ENCODE data around the gene LPO.

The LPO gene

DNA sequence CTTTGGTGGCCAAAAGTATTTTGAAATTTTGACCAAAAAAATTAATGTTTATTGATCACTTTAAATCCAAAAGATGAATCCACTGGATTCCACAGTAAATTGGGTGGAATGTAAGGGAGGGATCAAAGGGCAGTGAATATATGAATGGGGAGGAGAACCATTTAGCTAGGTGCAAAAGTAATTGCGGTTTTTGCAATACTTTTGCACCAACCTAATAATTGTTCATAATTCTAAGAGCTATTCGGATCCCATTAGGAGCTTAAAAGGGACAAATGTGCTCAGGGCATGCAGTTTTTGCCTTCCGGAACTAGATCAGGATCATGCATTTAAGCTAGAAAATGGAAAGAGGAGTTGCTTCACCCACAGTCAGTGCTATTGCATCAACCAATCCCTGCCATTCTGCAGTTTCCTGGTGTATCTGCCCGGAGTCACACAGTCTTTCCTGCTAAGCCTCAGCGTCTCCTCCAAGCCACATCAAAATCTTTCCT, at the start of gene LPO:
LPO (plus strand) TSS at position 438 of the 488 bp plus-strand sequence. CDS start 4,396 bp downstream, outside the sequence.
- DNase-seq (ENCODE audit: low read depth in 2 of 3, low spot score in 1 of 3), result no peak

- DNase-seq (ENCODE audit: low read depth in 2 of 3, low spot score in 1 of 3), result no peak
These were observed 48.8 kb upstream of the LPO start for GRCh38 chr17:58189436-58190146.

DNA sequence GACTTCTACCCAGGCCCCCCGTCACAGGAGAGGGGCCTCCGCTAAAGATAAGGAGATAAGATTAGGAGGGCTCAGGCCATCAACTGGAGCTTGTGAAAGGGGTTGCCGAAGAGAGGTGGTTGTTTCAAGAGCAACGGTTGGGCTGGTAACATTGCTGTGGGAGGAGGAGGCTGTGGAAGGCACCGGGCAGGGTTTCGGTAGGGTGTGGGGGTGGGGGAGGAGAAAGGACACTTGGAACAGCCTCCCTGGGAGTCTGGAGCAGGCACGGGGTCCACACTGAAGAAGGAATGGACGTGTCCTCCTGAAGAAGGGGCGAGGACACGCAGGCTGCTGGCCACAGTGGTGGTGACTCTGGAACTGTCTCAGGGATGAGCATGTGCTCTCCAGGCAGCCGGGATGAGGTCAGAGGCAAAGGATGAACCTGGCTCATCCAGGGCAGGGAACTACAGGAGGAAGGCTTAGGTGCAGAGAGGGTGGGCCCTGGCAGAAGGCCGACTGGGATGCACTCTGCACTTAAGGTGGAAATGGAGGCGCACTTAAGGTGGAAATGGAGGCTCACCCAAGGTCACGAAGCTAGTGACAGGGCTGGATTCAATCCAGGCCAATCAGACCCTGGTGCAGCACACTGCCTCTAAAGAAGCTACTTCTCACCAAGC, 47.0 kb upstream of the LPO start:
- DNase-seq (ENCODE audit: low read depth in 2 of 3, low spot score in 1 of 3), result no peak

DNA sequence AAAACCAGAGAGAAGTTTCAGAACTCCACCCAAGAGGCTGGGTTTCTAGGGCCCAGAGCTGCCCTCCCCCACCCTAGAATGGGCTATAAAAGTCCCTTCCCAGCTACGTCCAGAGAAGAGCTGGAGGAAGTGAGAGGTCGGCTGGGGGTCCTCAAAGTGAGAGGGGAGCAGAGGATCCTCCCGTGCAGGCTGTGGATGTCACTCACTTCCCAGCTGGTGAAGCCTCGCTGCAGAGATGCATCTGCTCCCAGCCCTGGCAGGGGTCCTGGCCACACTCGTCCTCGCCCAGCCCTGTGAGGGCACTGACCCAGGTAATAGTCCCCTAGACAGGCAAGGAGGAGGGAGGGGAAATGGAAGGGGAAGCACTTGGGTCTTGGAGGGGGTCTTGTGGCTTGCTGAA, 45.8 kb upstream of the LPO start, which contains the start of gene EPX:
EPX (plus strand) TSS at position 115 of the 400 bp plus-strand sequence; CDS start at position 236, 121 bp downstream.
- DNase-seq (ENCODE audit: low read depth in 2 of 3, low spot score in 1 of 3), result no peak

- no peak for DNase-seq (ENCODE audit: low read depth in 2 of 3, low spot score in 1 of 3)
These were observed 44.6 kb upstream of the LPO start for GRCh38 chr17:58193641-58194255.

DNA sequence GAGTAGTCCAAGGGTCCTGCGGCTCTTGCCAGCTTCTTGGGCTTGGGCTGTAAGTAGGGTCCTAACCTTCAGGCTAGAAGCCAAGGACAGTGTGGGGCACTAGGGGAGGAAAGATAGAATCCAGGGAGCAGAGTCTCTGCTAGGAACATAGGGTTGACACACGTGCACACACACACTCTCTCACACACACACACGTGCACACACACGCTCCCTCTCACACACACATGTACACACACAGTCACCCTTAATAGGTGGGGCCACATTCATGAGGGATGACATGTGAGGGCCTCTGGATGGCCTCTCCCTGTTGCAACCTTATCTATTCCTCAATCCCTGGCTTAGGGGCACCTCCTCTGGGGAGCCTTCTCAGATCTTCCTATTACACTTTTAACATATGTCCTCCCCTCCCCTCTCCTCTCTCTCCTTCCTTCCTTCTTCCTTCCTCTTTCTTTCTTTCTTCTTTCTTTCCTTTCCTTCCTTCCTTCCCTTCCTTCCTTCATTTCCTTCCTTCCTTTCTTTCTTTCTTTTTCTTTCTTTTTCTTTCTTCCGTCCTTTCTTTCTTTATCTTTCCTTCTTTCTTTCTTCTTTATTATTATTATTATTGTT, 42.8 kb upstream of the LPO start:
- no peak for DNase-seq (ENCODE audit: low read depth in 2 of 3, low spot score in 1 of 3)

- no peak for DNase-seq (ENCODE audit: low read depth in 2 of 3, low spot score in 1 of 3)
These were observed 41.8 kb upstream of the LPO start for GRCh38 chr17:58196610-58197009.

DNA sequence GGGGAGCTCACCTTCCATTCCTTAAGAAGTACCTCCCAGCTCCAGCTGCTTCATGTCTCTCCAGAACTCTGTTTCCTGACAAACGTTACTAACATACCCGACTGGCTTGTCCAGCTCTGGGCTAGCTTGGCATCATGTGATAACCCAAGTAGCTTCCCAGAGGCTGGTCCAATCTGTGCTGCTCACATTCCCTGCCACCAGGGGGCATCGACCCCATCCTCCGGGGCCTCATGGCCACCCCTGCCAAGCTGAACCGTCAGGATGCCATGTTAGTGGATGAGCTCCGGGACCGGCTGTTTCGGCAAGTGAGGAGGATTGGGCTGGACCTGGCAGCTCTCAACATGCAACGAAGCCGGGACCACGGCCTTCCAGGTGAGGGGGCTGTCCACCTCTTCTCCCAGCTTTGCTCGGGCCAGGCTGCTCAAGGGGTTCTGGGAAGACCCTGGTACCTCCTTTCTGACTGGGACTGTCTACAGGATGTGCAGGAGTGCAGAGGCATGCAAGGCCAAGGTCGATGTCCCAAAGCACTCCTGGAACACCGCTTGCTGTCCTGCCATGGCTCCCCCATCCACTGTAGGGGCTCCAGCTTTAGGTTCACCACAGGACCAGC, 38.3 kb upstream of the LPO start:
- DNase-seq (ENCODE audit: low read depth in 2 of 3, low spot score in 1 of 3), result peak; percentile 47 to 61 (median 51)

DNA sequence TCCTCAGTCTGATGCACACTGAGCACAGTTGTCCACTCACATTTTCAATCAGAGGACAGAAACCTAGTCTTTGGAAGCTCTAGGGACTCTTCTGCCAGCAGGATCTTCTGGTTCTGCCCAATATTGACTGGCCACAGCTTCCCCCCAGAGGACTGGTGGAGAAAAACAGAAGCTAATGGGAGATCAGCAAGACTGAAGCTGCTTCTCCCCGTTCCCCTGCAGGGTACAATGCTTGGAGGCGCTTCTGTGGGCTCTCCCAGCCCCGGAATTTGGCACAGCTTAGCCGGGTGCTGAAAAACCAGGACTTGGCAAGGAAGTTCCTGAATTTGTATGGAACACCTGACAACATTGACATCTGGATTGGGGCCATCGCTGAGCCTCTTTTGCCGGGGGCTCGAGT, 35.5 kb upstream of the LPO start:
- DNase-seq (ENCODE audit: low read depth in 2 of 3, low spot score in 1 of 3), result no peak

- no peak for DNase-seq (ENCODE audit: low read depth in 2 of 3, low spot score in 1 of 3)
These were observed 33.6 kb upstream of the LPO start for GRCh38 chr17:58204796-58205195.

DNA sequence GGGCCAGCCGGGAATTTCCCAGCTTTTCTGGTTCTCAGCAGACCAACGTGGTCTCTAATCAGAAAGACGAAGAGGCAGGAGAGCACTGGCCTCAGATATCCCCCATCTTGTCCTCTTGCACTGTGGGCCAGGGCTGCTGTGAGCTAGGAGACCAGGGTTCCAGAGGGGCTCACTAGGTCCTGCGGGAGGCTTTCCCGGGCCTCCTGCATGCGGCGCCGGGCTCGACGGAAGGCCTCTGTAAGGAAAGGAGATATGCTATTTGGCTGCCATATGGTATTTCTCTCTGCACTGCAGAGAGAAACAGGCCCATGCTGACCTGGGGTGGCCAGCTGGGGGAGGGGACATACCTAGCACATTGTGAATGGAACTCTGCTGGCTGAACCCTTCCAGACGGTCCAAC, 32.4 kb upstream of the LPO start:
- no peak for DNase-seq (ENCODE audit: low read depth in 2 of 3, low spot score in 1 of 3)

DNA sequence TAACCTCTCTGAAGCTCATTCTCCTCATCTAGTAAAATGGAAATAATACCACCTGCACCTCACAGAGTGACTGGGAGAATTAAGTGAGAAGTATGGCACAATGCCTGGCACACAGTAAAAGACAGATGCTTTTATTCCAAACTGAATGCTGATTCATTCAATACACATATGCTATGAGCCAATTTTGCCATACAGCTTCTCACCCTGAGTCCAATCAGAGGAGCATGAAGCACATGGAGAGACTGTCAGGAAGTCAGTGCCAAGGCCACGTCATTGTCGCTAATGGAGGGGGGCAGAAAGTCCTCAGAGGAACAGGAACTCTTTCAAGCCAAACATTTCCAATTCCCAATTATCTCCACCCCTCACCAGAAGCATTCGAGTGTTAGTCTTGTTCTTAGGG, 30.9 kb upstream of the LPO start:
- no peak for DNase-seq (ENCODE audit: low read depth in 2 of 3, low spot score in 1 of 3)

GRCh38 chr17:58208344-58208743, 30.0 kb upstream of the LPO start:
- no peak for DNase-seq (ENCODE audit: low read depth in 2 of 3, low spot score in 1 of 3)

GRCh38 chr17:58210922-58211321, 27.5 kb upstream of the LPO start:
- DNase-seq (ENCODE audit: low read depth in 2 of 3, low spot score in 1 of 3), result no peak

- no peak for DNase-seq (ENCODE audit: low read depth in 2 of 3, low spot score in 1 of 3)
These were observed 22.7 kb upstream of the LPO start for GRCh38 chr17:58215685-58216084.

- DNase-seq (ENCODE audit: low read depth in 2 of 3, low spot score in 1 of 3), result no peak
These were observed 20.6 kb upstream of the LPO start for GRCh38 chr17:58217766-58218165.

DNA sequence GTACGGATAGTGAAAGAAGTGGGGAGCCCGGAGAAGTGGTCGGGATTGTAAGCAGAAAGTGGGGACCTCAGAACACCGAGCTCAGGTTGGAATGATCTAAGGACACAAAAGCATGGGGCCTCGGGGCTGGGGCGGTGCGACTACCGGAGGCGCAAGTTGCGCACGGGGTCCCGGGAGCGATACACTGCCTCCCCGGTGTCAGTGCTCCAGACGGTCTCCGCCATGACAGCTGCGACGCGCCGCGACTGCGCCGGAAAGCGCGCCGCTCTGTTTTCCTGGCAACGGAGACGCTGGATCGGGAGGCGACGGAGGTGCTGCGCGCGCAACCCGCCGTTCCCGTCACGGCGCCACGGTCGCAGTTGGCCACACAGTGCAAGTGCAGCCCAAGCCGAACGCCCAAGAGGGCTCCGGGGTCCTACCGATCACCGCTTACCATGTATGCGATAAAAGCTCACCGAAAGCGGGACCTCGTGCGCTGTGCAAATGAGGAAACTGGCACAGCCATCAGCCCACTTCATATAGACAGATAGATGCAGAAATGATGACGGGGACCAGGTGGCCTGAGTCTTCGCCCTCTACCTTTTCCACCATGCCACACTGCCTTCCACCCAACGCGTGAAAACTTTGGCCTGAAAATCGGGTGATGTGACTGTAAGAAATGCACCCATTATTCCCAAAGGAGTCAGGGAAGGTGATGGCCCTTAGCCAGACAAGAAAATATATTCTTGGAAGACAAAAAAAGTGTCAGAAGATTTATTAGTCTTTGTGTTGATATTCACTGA, 19.2 kb upstream of the LPO start, which contains the start of gene MKS1:
MKS1 (minus strand) TSS at position 249 of the 782 bp plus-strand sequence; CDS start at position 224, 25 bp downstream.
- peak; percentile 88 to 94 (median 94) for DNase-seq (ENCODE audit: low read depth in 2 of 3, low spot score in 1 of 3)

DNA sequence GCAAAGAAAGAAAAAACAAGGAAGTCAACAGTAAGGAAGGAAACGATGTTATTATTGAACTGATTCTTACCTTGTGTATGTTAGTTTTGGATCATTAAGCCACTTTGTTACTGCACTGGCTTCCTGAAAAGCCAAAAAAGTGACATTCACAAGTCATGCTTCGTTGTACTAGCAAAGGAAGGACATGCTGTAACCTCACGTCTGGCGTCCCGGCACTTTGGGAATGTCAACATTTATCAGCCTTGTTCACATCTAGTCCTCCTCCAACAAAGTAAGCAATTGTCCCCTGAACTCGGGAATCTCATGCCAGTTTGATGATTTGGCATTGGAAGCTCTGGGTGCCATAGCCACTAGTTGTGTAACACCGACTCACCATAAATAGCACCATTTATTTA, 18.6 kb upstream of the LPO start:
- DNase-seq (ENCODE audit: low read depth in 2 of 3, low spot score in 1 of 3), result no peak

GRCh38 chr17:58224315-58224714, 14.1 kb upstream of the LPO start:
- no peak for DNase-seq (ENCODE audit: low read depth in 2 of 3, low spot score in 1 of 3)

GRCh38 chr17:58227733-58228132, 10.7 kb upstream of the LPO start:
- no peak for DNase-seq (ENCODE audit: low read depth in 2 of 3, low spot score in 1 of 3)

Measured in stimulated activated CD4-positive, alpha-beta T cell treated with anti-CD3 and anti-CD28 coated beads, Interleukin-12 subunit alpha, Interleukin-12 subunit beta, amount 100 ng/mL, for 48 hours (primary cell).